Omental fat pad (tissue), 4 donors: Measurements from ENCODE around the gene GP1BB. TPM values are rescaled to one million over a fixed set of nuclear protein-coding genes. Genes with fewer than 3 reads are reported as not detected.

ENCODE experiments used
- ATAC-seq: fragments of 150-250 bp; one replicate; pipeline ENCODE4 v1.9.1; 2016; ENCODE audit warnings: mild to moderate bottlenecking, moderate library complexity; ENCODE audit not compliant: low FRiP score
- DNase-seq: peaks from one replicate; pipeline ENCODE4 v3.0.0-alpha.2; 2019; ENCODE audit warnings: low spot score
- total RNA-seq, 4 donors: library from RNA; depleted of rRNA; stranded (reverse); fragments of >200 nt; gene quantifications; one replicate each; pipeline ENCODE4 v1.1.0, GENCODE V29; 2016
- TF ChIP-seq, protein P1 (sequence below), 3 donors: fragments of 450-650 bp; IDR thresholded peaks; one replicate each; pipeline ENCODE4 v1.5.1; 2016 to 2017; ENCODE audit warnings: antibody characterized with exemption in 3 of 3, mild to moderate bottlenecking in 3 of 3, moderate library complexity in 2 of 3

Gene GP1BB
- total RNA-seq, 4 donors from 2014 or later, result 0.88 to 9.3 (median 1.4) TPM

DNA sequence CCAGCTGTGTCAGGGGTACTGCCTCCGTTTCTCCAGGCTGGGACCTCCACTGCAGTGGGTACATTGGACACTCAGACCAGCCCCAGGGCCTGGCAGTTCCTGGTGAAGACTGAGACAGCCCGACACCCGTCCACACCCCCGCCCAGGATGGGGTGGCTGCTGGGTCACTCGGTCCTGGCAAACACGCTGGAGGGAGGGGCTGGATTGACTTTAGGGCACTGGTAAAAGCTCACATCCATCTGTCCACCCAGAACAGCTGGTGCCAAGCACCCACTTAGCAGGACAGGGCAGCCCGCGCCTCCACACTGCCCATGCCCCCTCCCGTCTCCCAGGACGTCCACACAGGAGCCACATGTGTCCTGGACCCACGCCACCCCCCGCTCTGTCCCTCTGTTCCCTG is 26.5 kb downstream of the GP1BB start:
- no peak for DNase-seq

GRCh38 chr22:19750507-19751490 is 27.5 kb downstream of the GP1BB start:
- no peak for DNase-seq
- no peak for ATAC-seq
- TF ChIP-seq, protein P1, sequence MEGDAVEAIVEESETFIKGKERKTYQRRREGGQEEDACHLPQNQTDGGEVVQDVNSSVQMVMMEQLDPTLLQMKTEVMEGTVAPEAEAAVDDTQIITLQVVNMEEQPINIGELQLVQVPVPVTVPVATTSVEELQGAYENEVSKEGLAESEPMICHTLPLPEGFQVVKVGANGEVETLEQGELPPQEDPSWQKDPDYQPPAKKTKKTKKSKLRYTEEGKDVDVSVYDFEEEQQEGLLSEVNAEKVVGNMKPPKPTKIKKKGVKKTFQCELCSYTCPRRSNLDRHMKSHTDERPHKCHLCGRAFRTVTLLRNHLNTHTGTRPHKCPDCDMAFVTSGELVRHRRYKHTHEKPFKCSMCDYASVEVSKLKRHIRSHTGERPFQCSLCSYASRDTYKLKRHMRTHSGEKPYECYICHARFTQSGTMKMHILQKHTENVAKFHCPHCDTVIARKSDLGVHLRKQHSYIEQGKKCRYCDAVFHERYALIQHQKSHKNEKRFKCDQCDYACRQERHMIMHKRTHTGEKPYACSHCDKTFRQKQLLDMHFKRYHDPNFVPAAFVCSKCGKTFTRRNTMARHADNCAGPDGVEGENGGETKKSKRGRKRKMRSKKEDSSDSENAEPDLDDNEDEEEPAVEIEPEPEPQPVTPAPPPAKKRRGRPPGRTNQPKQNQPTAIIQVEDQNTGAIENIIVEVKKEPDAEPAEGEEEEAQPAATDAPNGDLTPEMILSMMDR (IDR thresholded peaks at IDR 0.05), result no peak

More for the DNA sequence above, 26.5 kb downstream of the GP1BB start:
- TF ChIP-seq, protein P1 (IDR thresholded peaks at IDR 0.05), result no peak
- ATAC-seq, result no peak

- DNase-seq (no peak), ATAC-seq (no peak)
- TF ChIP-seq, protein P1 (IDR thresholded peaks at IDR 0.05), result no peak
These were observed 28.3 kb downstream of the GP1BB start for GRCh38 chr22:19751497-19752245.

DNA sequence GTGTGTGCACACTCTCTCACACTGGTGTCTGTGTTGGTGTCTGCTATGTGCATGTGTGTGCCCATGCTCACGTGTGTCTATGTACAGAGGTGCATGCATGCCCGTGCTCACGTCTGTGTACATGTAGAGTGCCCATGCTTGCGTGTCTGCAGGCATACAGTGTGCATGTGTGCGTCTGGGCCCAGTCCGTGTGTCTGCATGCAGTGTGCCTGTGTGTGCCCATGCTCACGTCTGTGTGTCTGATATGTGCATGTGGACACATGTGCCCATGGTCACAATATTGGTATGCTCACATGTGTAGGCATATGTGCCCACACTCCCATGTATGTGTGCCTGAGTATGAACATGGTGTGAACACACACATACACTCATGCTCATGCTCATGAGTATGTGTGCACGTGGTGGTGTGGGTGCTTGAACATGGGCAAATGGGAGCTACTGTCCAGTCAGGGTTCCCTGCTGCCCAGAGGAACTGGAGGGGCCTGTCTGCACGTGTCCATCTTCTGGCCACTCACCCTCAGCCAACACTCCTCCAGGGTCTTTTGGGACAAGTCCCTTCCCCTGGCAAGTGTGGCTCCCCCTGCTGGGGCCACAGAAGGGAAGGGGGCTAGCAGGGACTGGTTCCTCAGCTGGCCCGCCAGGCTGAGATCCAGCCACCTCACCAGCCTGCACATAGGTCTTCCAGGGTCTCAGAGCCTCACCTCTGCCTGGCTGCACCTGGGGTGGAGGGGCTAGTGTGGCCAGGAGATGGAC is 29.9 kb downstream of the GP1BB start:
- TF ChIP-seq, protein P1 (IDR thresholded peaks at IDR 0.05), result no peak
- DNase-seq, result no peak
- ATAC-seq, result no peak

GRCh38 chr22:19753996-19754700 is 30.8 kb downstream of the GP1BB start:
- TF ChIP-seq, protein P1 (IDR thresholded peaks at IDR 0.05), result no peak
- ATAC-seq, result no peak
- DNase-seq, result no peak

GRCh38 chr22:19754701-19755144 is 31.4 kb downstream of the GP1BB start:
- ATAC-seq, result no peak
- TF ChIP-seq, protein P1 (IDR thresholded peaks at IDR 0.05), result no peak

More at GRCh38 chr22:19754701-19755144, 31.4 kb downstream of the GP1BB start:
- no peak for DNase-seq
